Endothelial cell of umbilical vein (primary cell): ENCODE results near the gene MTHFR. TPM values are rescaled to one million over a fixed set of nuclear protein-coding genes. Genes with fewer than 3 reads are reported as not detected.

Experiments
- BruUV-seq: library from RNA; stranded (reverse); fragments of 400-500 nt; replicated peaks from 2 replicates; lab custom pipeline; 2021; lab: Mats Ljungman, UMichigan
- CTCF ChIA-PET: fragments of 300-600, 350-600 bp; sonication (Branson Sonifier 250); formaldehyde crosslinking; loops from one replicate; lab custom pipeline; 2021; ENCODE audit warnings: antibody characterized with exemption, inconsistent platforms; lab: Charles Lee
- POLR2A ChIA-PET: fragments of 300-600, 350-600 bp; sonication (Branson Sonifier 250); formaldehyde crosslinking; loops from one replicate; lab custom pipeline; 2021; ENCODE audit warnings: antibody characterized with exemption, inconsistent platforms; lab: Charles Lee
- DNase-seq: peaks from one replicate; pipeline ENCODE4 v3.0.0-alpha.2; 2011; ENCODE audit warnings: low read depth, low spot score
- FAIRE-seq: peaks from 2 replicates; lab custom pipeline; 2011; peaks lifted over from hg19 to GRCh38; lab: Jason Lieb, UNC
- H2AFZ ChIP-seq: 2 replicates; pipeline ENCODE4 v1.6.0; 2012; ENCODE audit warnings: low read depth, low read length, control low read depth, inconsistent platforms
- H3K27ac ChIP-seq: 2 replicates; pipeline ENCODE4 v1.5.1; 2011; ENCODE audit warnings: low read depth, mild to moderate bottlenecking, control low read depth, low read length, moderate library complexity; ENCODE audit not compliant: insufficient read depth
- H3K27me3 ChIP-seq, 2 experiments: 2 replicates each; pipeline versions ENCODE4 v1.6.0 to v1.6.1; 2011; ENCODE audit warnings: low read length in 2 of 2, mixed read lengths in 1 of 2; ENCODE audit not compliant: control insufficient read depth in 2 of 2, insufficient read depth in 2 of 2
- H3K36me3 ChIP-seq, 2 experiments: 2 replicates in 1 of 2; 3 replicates in 1 of 2; pipeline ENCODE4 v1.5.1; 2011; ENCODE audit warnings: low read length in 2 of 2, mild to moderate bottlenecking in 1 of 2, moderate library complexity in 1 of 2; ENCODE audit not compliant: control insufficient read depth in 2 of 2, insufficient read depth in 2 of 2; ENCODE audit errors: extremely low read depth in 1 of 2
- H3K4me1 ChIP-seq: 3 replicates; pipeline ENCODE4 v1.5.1; 2011; ENCODE audit warnings: mild to moderate bottlenecking, low read length; ENCODE audit not compliant: control insufficient read depth, insufficient read depth; ENCODE audit errors: extremely low read depth
- H3K4me2 ChIP-seq: 2 replicates; pipeline ENCODE4 v1.6.1; 2011; ENCODE audit warnings: low read length, control low read depth, mixed read lengths; ENCODE audit not compliant: insufficient read depth
- H3K4me3 ChIP-seq, 3 experiments: fragments of 200-600 bp in 1 of 3; sonication (generic), shearing (Covaris generic) in 1 of 3; replicated peaks in 1 of 3; 2 replicates each; pipeline ENCODE4 v1.5.1; 2011 to 2016; ENCODE audit warnings: control low read depth in 3 of 3, low read length in 3 of 3, mild to moderate bottlenecking in 2 of 3, inconsistent platforms in 1 of 3, low read depth in 1 of 3, moderate library complexity in 1 of 3; ENCODE audit not compliant: insufficient read depth in 1 of 3
- H3K79me2 ChIP-seq: 2 replicates; pipeline ENCODE4 v1.6.0; 2012; ENCODE audit warnings: low read length, inconsistent platforms; ENCODE audit not compliant: control insufficient read depth, insufficient read depth
- H3K9ac ChIP-seq: replicated peaks from 2 replicates; pipeline ENCODE3; 2011; ENCODE audit warnings: low read length, control low read depth; ENCODE audit not compliant: insufficient read depth; ENCODE audit errors: extremely low read depth
- H3K9me1 ChIP-seq: replicated peaks from 3 replicates; pipeline ENCODE4 v1.6.0; 2011; ENCODE audit warnings: mild to moderate bottlenecking, low read length; ENCODE audit not compliant: control insufficient read depth, insufficient read depth; ENCODE audit errors: extremely low read depth
- H3K9me3 ChIP-seq: replicated peaks from 2 replicates; pipeline ENCODE4 v1.5.1; 2012; ENCODE audit warnings: low read length, inconsistent platforms; ENCODE audit not compliant: control insufficient read depth, insufficient read depth
- H4K20me1 ChIP-seq: replicated peaks from 2 replicates; pipeline ENCODE3; 2011; ENCODE audit warnings: mild to moderate bottlenecking, low read length; ENCODE audit not compliant: control insufficient read depth, insufficient read depth; ENCODE audit errors: extremely low read depth
- CTCF ChIP-seq, 2 donors: IDR thresholded peaks; 1 replicate in 1 of 2; 2 replicates in 1 of 2; pipeline ENCODE4 v1.5.1; 2011; ENCODE audit warnings: low read length in 2 of 2, mild to moderate bottlenecking in 2 of 2, moderate library complexity in 2 of 2, control low read depth in 1 of 2, inconsistent platforms in 1 of 2, low read depth in 1 of 2; ENCODE audit not compliant: insufficient read depth in 1 of 2; ENCODE audit errors: extremely low read depth in 1 of 2
- EZH2 ChIP-seq: IDR thresholded peaks from 2 replicates; pipeline ENCODE4 v1.6.1; 2012; ENCODE audit warnings: borderline replicate concordance, low read depth, mild to moderate bottlenecking, moderate library complexity, low read length, inconsistent platforms; ENCODE audit not compliant: severe bottlenecking
- FOS ChIP-seq: IDR thresholded peaks from 2 replicates; pipeline ENCODE4 v1.6.1; 2011; ENCODE audit warnings: mild to moderate bottlenecking, low read length, moderate library complexity, borderline replicate concordance; ENCODE audit not compliant: insufficient read depth
- GATA2 ChIP-seq: IDR thresholded peaks from 2 replicates; pipeline ENCODE4 v1.7.0; 2011; ENCODE audit warnings: low read depth, mild to moderate bottlenecking, moderate library complexity, mixed read lengths, low read length; ENCODE audit not compliant: insufficient read length, insufficient read depth
- JUN ChIP-seq: IDR thresholded peaks from 2 replicates; pipeline ENCODE4 v1.6.1; 2011; ENCODE audit warnings: borderline replicate concordance, low read depth; ENCODE audit not compliant: insufficient read length, insufficient read depth
- MAX ChIP-seq: IDR thresholded peaks from 2 replicates; pipeline ENCODE4 v1.6.1; 2011; ENCODE audit not compliant: insufficient read depth, insufficient read length
- MYC ChIP-seq: IDR thresholded peaks from one replicate; pipeline ENCODE4 v1.6.1; 2011; ENCODE audit warnings: mild to moderate bottlenecking, low read depth, low read length
- POLR2A ChIP-seq: IDR thresholded peaks from 2 replicates; pipeline ENCODE4 v1.6.1; 2012; ENCODE audit warnings: low read depth, mild to moderate bottlenecking, control low read depth, low read length
- POLR2AphosphoS5 ChIP-seq: IDR thresholded peaks from 2 replicates; pipeline ENCODE4 v1.6.1; 2012; ENCODE audit warnings: low read depth, mild to moderate bottlenecking, control low read depth, low read length, moderate library complexity; ENCODE audit not compliant: insufficient read depth
- dilution Hi-C: fragments of 300-500 bp; cut with MboI; formaldehyde crosslinking; loops from one replicate; pipeline ENCODE4 v1.15.0; 2019; ENCODE audit warnings: low sequenced_read_pairs; ENCODE audit not compliant: extremely low pct_ligation_motif_present
- intact Hi-C: fragments of 100-400 bp; cut with micrococcal nuclease; formaldehyde crosslinking; loops from one replicate; pipeline ENCODE4 v1.10.0; 2022
- polyA plus RNA-seq, 4 experiments: library from polyadenylated mRNA; depleted of rRNA in 3 of 4; stranded (reverse) in 3 of 4; unstranded in 1 of 4; fragments of >200 nt; gene quantifications; 2 replicates each; pipeline versions ENCODE4 v1.2.1 to v1.2.3, GENCODE V29; 2011 to 2012; ENCODE audit warnings: missing spikeins in 1 of 4
- total RNA-seq: library from RNA; stranded (reverse); gene quantifications from 2 replicates; pipeline ENCODE4 v1.2.3, GENCODE V29; 2021

MTHFR gene
- total and polyA plus RNA-seq, 2 donors (not counting 3 experiments of a cell fraction or from before 2014, with no cell fraction given) = 13.8 to 25.3 TPM

GRCh38 chr1:11782127-11782708 lies 23.5 kb downstream of the MTHFR start:
- Histone ChIP-seq H3K4me2 (no peak overlapping the region), H3K27ac (no peak overlapping the region), H3K9ac (no peak overlapping the region), H3K27me3 (no peaks in the 10 kb centered on the region), H2AFZ (no peak overlapping the region), H3K9me1 (no peaks in the 10 kb centered on the region), H3K79me2 (no peaks in the 10 kb centered on the region), H3K4me3 (no peak overlapping the region), H3K36me3 (no peaks in the 10 kb centered on the region), H3K4me1 (peaks cover 8% of the 10 kb centered on the region), H3K9me3 (no peaks in the 10 kb centered on the region), H4K20me1 (no peaks in the 10 kb centered on the region)
- dilution Hi-C loops = no loop called here
- POLR2A ChIA-PET = no interaction called here
- CTCF ChIA-PET = interaction anchor here (0.7 to 2.0 kb wide), 5 partner anchors 10 to 136 kb away, joined by 3 to 7 read pairs (median 3); partner anchors contain the start of genes CLCN6 and MTHFR
- no peak for TF ChIP-seq JUN
- no peak for TF ChIP-seq POLR2A
- no peak for TF ChIP-seq POLR2AphosphoS5
- no peak for TF ChIP-seq FOS
- no peak for TF ChIP-seq GATA2
- no peak for TF ChIP-seq EZH2
- no peak for TF ChIP-seq MAX
- TF ChIP-seq CTCF (IDR thresholded peaks at IDR 0.05; ENCODE audit: extremely low read depth in 1 of 2, insufficient read depth in 1 of 2, low read depth in 1 of 2, low read length in 2 of 2) = no peak
- no peak for TF ChIP-seq MYC
- no TSS peak for BruUV-seq
- FAIRE-seq (no peak), DNase-seq (no peak)
- intact Hi-C loops = no loop called here
